H9 (cell line): ENCODE data around the gene KLHL34. TPM values are rescaled to one million over a fixed set of nuclear protein-coding genes. Genes with fewer than 3 reads are reported as not detected.

Experiments used
- DNase-seq: peaks from one replicate; pipeline ENCODE4 v3.0.0-alpha.2; 2017
- H2AFZ ChIP-seq: one replicate; pipeline ENCODE4 v1.6.1; 2013; ENCODE audit warnings: mild to moderate bottlenecking, low read length, control low read depth, moderate library complexity
- H2AK5ac ChIP-seq: 2 replicates; pipeline ENCODE4 v1.6.1; 2013; ENCODE audit warnings: low read length, control low read depth, mixed read lengths; ENCODE audit not compliant: insufficient read length
- H2BK120ac ChIP-seq: one replicate; pipeline ENCODE4 v1.6.1; 2013; ENCODE audit warnings: low read depth, mild to moderate bottlenecking, low read length, control low read depth, inconsistent platforms; ENCODE audit not compliant: poor library complexity, severe bottlenecking
- H2BK12ac ChIP-seq: 2 replicates; pipeline ENCODE4 v1.6.1; 2013; ENCODE audit warnings: low read length, control low read depth, mixed read lengths, low read depth; ENCODE audit not compliant: insufficient read length
- H2BK15ac ChIP-seq: 2 replicates; pipeline ENCODE4 v1.6.1; 2013; ENCODE audit warnings: low read depth, low read length, control low read depth
- H2BK20ac ChIP-seq: one replicate; pipeline ENCODE4 v1.6.1; 2013; ENCODE audit warnings: low read depth, mild to moderate bottlenecking, low read length, control low read depth, inconsistent platforms; ENCODE audit not compliant: poor library complexity, severe bottlenecking
- H2BK5ac ChIP-seq: 2 replicates; pipeline ENCODE4 v1.6.1; 2013; ENCODE audit warnings: low read length, control low read depth, mixed read lengths; ENCODE audit not compliant: insufficient read length
- H3K14ac ChIP-seq: 2 replicates; pipeline ENCODE4 v1.6.1; 2013; ENCODE audit warnings: low read length, control low read depth; ENCODE audit not compliant: insufficient read depth
- H3K18ac ChIP-seq: 2 replicates; pipeline ENCODE4 v1.6.1; 2013; ENCODE audit warnings: low read depth, mild to moderate bottlenecking, mixed read lengths, low read length, control low read depth; ENCODE audit not compliant: insufficient read length
- H3K23ac ChIP-seq: 2 replicates; pipeline ENCODE4 v1.6.1; 2013; ENCODE audit warnings: low read length, control low read depth, mixed read lengths, low read depth; ENCODE audit not compliant: insufficient read length
- H3K23me2 ChIP-seq: 2 replicates; pipeline ENCODE4 v1.6.1; 2013; ENCODE audit warnings: low read depth, mild to moderate bottlenecking, mixed read lengths, low read length, control low read depth; ENCODE audit not compliant: insufficient read length, poor library complexity, severe bottlenecking
- H3K27ac ChIP-seq: 2 replicates; pipeline ENCODE4 v1.5.1; 2013; ENCODE audit warnings: low read length, control low read depth, mixed read lengths, low read depth; ENCODE audit not compliant: insufficient read length
- H3K27me3 ChIP-seq: 2 replicates; pipeline ENCODE4 v1.6.1; 2013; ENCODE audit warnings: low read length, control low read depth, inconsistent platforms; ENCODE audit not compliant: insufficient read depth
- H3K4ac ChIP-seq: 2 replicates; pipeline ENCODE4 v1.6.1; 2013; ENCODE audit warnings: low read depth, mild to moderate bottlenecking, control low read depth, inconsistent platforms, low read length, moderate library complexity
- H3K4me1 ChIP-seq: 2 replicates; pipeline ENCODE4 v1.6.1; 2013; ENCODE audit warnings: low read length, control low read depth, inconsistent platforms; ENCODE audit not compliant: insufficient read depth
- H3K4me2 ChIP-seq: 2 replicates; pipeline ENCODE4 v1.6.1; 2013; ENCODE audit warnings: low read length, control low read depth, mixed read lengths; ENCODE audit not compliant: insufficient read length, insufficient read depth
- H3K56ac ChIP-seq: 2 replicates; pipeline ENCODE4 v1.6.1; 2013; ENCODE audit warnings: low read depth, mild to moderate bottlenecking, mixed read lengths, low read length, control low read depth; ENCODE audit not compliant: insufficient read length
- H3K79me1 ChIP-seq: 2 replicates; pipeline ENCODE4 v1.6.1; 2013; ENCODE audit warnings: low read depth, mild to moderate bottlenecking, moderate library complexity, low read length, control low read depth, inconsistent platforms; ENCODE audit not compliant: insufficient read depth, poor library complexity, severe bottlenecking
- H3K79me2 ChIP-seq: 2 replicates; pipeline ENCODE4 v1.6.1; 2013; ENCODE audit warnings: low read length, control low read depth, inconsistent platforms; ENCODE audit not compliant: insufficient read depth
- H3K9ac ChIP-seq: 2 replicates; pipeline ENCODE4 v1.6.1; 2013; ENCODE audit warnings: low read length, control low read depth, mixed read lengths; ENCODE audit not compliant: insufficient read length; ENCODE audit errors: extremely low read depth
- H3K9me3 ChIP-seq: one replicate; pipeline ENCODE4 v1.6.1; 2013; ENCODE audit warnings: low read depth, low read length, inconsistent platforms; ENCODE audit not compliant: control insufficient read depth
- H3T11ph ChIP-seq: one replicate; pipeline ENCODE4 v1.6.1; 2013; ENCODE audit warnings: mild to moderate bottlenecking, low read length, control low read depth, inconsistent platforms
- H4K20me1 ChIP-seq: one replicate; pipeline ENCODE4 v1.6.1; 2013; ENCODE audit not compliant: control insufficient read depth, insufficient read length, insufficient read depth
- H4K5ac ChIP-seq: 2 replicates; pipeline ENCODE4 v1.6.1; 2013; ENCODE audit warnings: low read depth, mild to moderate bottlenecking, mixed read lengths, low read length, control low read depth; ENCODE audit not compliant: insufficient read length
- H4K8ac ChIP-seq: replicated peaks from 2 replicates; pipeline ENCODE4 v1.6.1; 2013; ENCODE audit warnings: low read length, control low read depth, mixed read lengths, low read depth; ENCODE audit not compliant: insufficient read length
- H4K91ac ChIP-seq: 2 replicates; pipeline ENCODE4 v1.6.1; 2013; ENCODE audit warnings: low read depth, mild to moderate bottlenecking, moderate library complexity, mixed read lengths, low read length, control low read depth; ENCODE audit not compliant: insufficient read length
- H3K27ac Mint-ChIP-seq, 3 experiments: 2 replicates in 2 of 3; 3 replicates in 1 of 3; pipeline ENCODE4 v1.8.0; 2020 to 2021; ENCODE audit warnings: mixed read lengths in 3 of 3, mild to moderate bottlenecking in 1 of 3, moderate library complexity in 1 of 3
- H3K27me3 Mint-ChIP-seq: 2 replicates; pipeline ENCODE4 v1.8.0; 2021; ENCODE audit warnings: low read depth, mild to moderate bottlenecking, moderate library complexity, mixed read lengths
- H3K36me3 Mint-ChIP-seq, 3 experiments: 2 replicates in 2 of 3; 3 replicates in 1 of 3; pipeline ENCODE4 v1.8.0; 2020 to 2021; ENCODE audit warnings: low read depth in 3 of 3, mixed read lengths in 3 of 3; ENCODE audit not compliant: insufficient read depth in 1 of 3
- H3K4me1 Mint-ChIP-seq, 2 experiments: 2 replicates each; pipeline ENCODE4 v1.8.0; 2020; ENCODE audit warnings: mixed read lengths in 2 of 2
- H3K4me3 Mint-ChIP-seq, 2 experiments: 2 replicates in 1 of 2; 3 replicates in 1 of 2; pipeline ENCODE4 v1.8.0; 2020 to 2021; ENCODE audit warnings: mild to moderate bottlenecking in 2 of 2, mixed read lengths in 2 of 2, moderate library complexity in 1 of 2
- H3K9me3 Mint-ChIP-seq, 2 experiments: 2 replicates in 1 of 2; 3 replicates in 1 of 2; pipeline ENCODE4 v1.8.0; 2020; ENCODE audit warnings: mild to moderate bottlenecking in 2 of 2, mixed read lengths in 2 of 2, moderate library complexity in 1 of 2
- WGBS: extraction: QIAGEN DNeasy Blood & Tissue Kit; methylation state at CpG from one replicate; pipeline ENCODE4 v1.1.7; 2013; ENCODE audit warnings: missing lambda C conversion rate, low lambda C conversion rate, mixed read lengths; ENCODE audit not compliant: insufficient read length; ENCODE audit errors: extremely low coverage; 5-methylcytosine and 5-hydroxymethylcytosine counted together
- total RNA-seq: library from RNA; stranded (reverse); gene quantifications from 2 replicates; pipeline ENCODE4 v1.2.1, GENCODE V29; 2021
- TF ChIP-seq, protein P1 (sequence below): fragments of 200-600 bp; sonication (generic); conservative IDR thresholded peaks from 3 replicates; pipeline ENCODE4 v1.8.0; 2021; ENCODE audit warnings: antibody characterized with exemption, mild to moderate bottlenecking

Gene KLHL34
- total RNA-seq, 1 experiment from 2014 or later: not detected

DNA sequence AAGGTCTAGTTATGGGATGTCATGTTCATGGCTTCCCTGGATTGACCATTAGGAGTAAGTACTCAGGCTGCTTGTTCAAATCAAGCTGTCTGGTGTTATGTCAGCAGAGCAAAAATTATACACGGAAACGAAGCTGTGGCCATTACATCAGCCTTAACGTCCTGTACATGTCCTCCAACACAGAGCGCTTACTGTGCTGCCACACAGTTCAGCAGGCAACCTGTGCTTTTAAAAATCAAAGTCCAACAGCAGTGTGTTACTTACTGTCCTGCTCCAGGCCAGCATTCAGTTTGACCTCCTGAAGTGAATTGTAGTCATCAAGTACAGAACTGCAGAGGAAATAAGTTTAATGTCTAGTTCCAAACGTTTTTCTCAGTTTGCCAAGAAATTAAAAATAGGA lies 46.0 kb downstream of the KLHL34 start:
- H3K18ac ChIP-seq: no peak overlapping the region
- H3K14ac ChIP-seq: no peak overlapping the region
- H3K79me1 ChIP-seq: no peaks in the 10 kb centered on the region
- H2BK20ac ChIP-seq: no peak overlapping the region
- H3K56ac ChIP-seq: no peak overlapping the region
- no peak overlapping the region for H2AK5ac ChIP-seq
- no peak for DNase-seq
- no peak overlapping the region for H2BK15ac ChIP-seq
- H3K23ac ChIP-seq: no peak overlapping the region
- no peak overlapping the region for H3K27ac ChIP-seq
- no peak overlapping the region for H2BK12ac ChIP-seq
- H3K23me2 ChIP-seq: no peaks in the 10 kb centered on the region
- H4K5ac ChIP-seq: no peak overlapping the region
- no CpG with 5 or more reads among the region's 5 CpGs for WGBS
- Mint-ChIP-seq H3K4me3 (no peak overlapping the region), H3K36me3 (peaks cover 4 to 22% (median 19%) of the 10 kb centered on the region in 3 experiments; a peak in 6 of 7 replicates), H3K4me1 (no peaks in the 10 kb centered on the region), H3K9me3 (peaks cover 0 to 7% of the 10 kb centered on the region in 2 experiments; a peak in 2 of 5 replicates), H3K27ac (peak overlapping the region in 1 of 3 experiments; percentile 29; a peak in 1 of 7 replicates), H3K27me3 (no peaks in the 10 kb centered on the region)
- peaks cover 17% of the 10 kb centered on the region for H3K9me3 ChIP-seq
- H2BK120ac ChIP-seq: no peak overlapping the region
- no peak overlapping the region for H2BK5ac ChIP-seq
- H3K27me3 ChIP-seq: no peaks in the 10 kb centered on the region
- no peak overlapping the region for H3K4me2 ChIP-seq
- no peak overlapping the region for H2AFZ ChIP-seq
- H3K4ac ChIP-seq: no peak overlapping the region
- TF ChIP-seq, protein P1, sequence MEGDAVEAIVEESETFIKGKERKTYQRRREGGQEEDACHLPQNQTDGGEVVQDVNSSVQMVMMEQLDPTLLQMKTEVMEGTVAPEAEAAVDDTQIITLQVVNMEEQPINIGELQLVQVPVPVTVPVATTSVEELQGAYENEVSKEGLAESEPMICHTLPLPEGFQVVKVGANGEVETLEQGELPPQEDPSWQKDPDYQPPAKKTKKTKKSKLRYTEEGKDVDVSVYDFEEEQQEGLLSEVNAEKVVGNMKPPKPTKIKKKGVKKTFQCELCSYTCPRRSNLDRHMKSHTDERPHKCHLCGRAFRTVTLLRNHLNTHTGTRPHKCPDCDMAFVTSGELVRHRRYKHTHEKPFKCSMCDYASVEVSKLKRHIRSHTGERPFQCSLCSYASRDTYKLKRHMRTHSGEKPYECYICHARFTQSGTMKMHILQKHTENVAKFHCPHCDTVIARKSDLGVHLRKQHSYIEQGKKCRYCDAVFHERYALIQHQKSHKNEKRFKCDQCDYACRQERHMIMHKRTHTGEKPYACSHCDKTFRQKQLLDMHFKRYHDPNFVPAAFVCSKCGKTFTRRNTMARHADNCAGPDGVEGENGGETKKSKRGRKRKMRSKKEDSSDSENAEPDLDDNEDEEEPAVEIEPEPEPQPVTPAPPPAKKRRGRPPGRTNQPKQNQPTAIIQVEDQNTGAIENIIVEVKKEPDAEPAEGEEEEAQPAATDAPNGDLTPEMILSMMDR: no peak
- no peaks in the 10 kb centered on the region for H4K20me1 ChIP-seq
- H3K79me2 ChIP-seq: no peaks in the 10 kb centered on the region
- H3K4me1 ChIP-seq: no peaks in the 10 kb centered on the region
- H3K9ac ChIP-seq: no peak overlapping the region
- no peak overlapping the region for H3T11ph ChIP-seq
- no peak overlapping the region for H4K8ac ChIP-seq
- H4K91ac ChIP-seq: no peak overlapping the region
